HFF-Myc (cell line): Measurements from ENCODE around the gene ANAPC13.
A peak's percentile ranks its signal among the peaks of the same experiment; 100 is the strongest.

ENCODE experiments used
- DNase-seq: peaks from one replicate; pipeline ENCODE4 v3.0.0-alpha.2; 2011; ENCODE audit warnings: low read depth; ENCODE audit errors: extremely low read depth
- H3K4me3 ChIP-seq: replicated peaks from 2 replicates; pipeline ENCODE4 v1.5.1; 2011; ENCODE audit warnings: low read depth, mild to moderate bottlenecking, control low read depth, low read length
- CTCF ChIP-seq: IDR thresholded peaks from 2 replicates; pipeline ENCODE4 v1.5.1; 2012; ENCODE audit warnings: mild to moderate bottlenecking, low read depth, low read length, control low read depth; ENCODE audit errors: missing control alignments

Gene ANAPC13

DNA sequence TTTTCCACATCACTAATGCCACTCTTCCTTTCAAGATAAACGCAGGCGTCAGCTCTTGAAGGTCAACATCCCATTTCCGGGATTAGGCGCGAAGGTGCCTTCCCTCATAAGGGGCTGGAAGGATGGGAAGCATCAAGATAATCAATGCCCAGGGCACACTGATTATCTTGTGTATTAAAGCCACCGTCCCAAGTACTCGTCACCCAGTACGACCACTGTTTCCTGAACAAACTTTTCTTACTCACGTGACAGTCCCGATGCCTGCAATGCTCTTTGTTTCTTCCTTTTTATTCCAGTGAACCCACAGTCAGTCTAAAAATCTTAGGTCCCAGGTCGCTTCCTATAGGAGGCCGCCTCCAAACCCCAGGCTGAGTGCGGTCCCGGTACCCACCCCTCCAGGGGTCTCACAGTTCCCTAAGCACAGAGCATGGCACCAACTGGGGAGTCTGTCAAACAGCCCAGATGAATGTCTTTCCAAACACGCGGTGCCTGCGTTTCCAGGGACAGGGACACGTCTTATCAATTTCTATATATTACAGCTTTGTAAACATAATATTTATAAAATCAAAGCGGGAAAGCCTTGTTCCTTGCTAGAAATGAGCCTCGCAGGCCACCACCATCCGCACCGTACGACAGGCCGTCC is 589 bp downstream of the ANAPC13 start:
- no peak for TF ChIP-seq CTCF
- peak overlapping the region; percentile 90 for H3K4me3 ChIP-seq
- no peak for DNase-seq

GRCh38 chr3:134483195-134483900 is 2.4 kb downstream of the ANAPC13 start:
- DNase-seq = no peak
- TF ChIP-seq CTCF = no peak
- peak overlapping the region; percentile 90 for H3K4me3 ChIP-seq

- DNase-seq = no peak
- 0 out of 2 replicates have a peak overlapping the region, but pooled peaks have one; percentile 90 for H3K4me3 ChIP-seq
- TF ChIP-seq CTCF = no peak
Observed at GRCh38 chr3:134482622-134483021, 3.2 kb downstream of the ANAPC13 start.

- TF ChIP-seq CTCF = no peak
- no peak for DNase-seq
- no peak overlapping the region for H3K4me3 ChIP-seq
Observed at GRCh38 chr3:134481166-134481565, 4.6 kb downstream of the ANAPC13 start.

GRCh38 chr3:134480546-134480945 is 5.2 kb downstream of the ANAPC13 start:
- H3K4me3 ChIP-seq = no peak overlapping the region
- no peak for TF ChIP-seq CTCF
- no peak for DNase-seq

- DNase-seq = no peak
- no peak overlapping the region for H3K4me3 ChIP-seq
- TF ChIP-seq CTCF = no peak
Observed at GRCh38 chr3:134477938-134478337, 7.8 kb downstream of the ANAPC13 start.
